Measurements from ENCODE around the gene FAM3C.

The FAM3C gene

DNA sequence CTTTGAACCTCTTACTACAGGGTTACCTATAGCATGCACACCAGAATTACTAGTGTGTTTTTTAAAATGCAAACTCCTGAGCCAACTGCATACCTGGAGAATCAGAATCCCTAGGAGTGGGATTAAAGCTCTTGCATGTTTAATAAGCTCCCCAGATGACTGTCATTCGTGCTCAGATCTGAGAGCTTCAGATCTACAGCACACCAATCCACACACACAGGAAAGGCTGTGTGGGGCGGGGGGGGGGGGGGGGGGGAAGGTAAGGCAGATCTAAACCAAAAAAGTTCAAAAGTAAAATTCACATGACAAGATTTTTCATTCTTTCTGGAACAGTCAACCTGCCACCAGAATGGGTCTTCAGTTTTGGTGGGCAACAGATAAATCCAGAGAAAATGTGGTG lies 5.5 kb downstream of the FAM3C start:
- no peak overlapping the region for H3K4me3 ChIP-seq (replicated peaks; ENCODE audit: low read depth, low read length)
- no peak for DNase-seq (ENCODE audit: extremely low read depth, low read depth)

DNA sequence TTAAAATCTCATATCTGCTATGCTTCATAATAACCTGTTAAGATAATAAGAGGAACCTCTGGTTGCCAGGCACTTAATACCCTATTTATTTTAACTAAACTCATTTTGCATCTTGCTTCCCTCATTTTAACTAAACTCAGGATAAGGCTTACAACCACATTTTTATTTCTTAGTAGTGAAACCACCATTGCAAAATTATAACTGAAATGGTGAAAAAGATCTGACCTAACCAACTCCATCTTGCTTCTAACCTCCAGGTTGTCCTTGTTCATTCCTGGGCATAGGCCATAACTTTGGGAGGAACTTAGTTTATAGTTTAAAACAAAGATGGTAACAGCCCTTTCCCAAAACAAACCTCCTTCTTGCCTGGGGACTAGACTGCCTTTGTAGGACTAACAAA lies 6.0 kb downstream of the FAM3C start:
- TF ChIP-seq, protein P1, sequence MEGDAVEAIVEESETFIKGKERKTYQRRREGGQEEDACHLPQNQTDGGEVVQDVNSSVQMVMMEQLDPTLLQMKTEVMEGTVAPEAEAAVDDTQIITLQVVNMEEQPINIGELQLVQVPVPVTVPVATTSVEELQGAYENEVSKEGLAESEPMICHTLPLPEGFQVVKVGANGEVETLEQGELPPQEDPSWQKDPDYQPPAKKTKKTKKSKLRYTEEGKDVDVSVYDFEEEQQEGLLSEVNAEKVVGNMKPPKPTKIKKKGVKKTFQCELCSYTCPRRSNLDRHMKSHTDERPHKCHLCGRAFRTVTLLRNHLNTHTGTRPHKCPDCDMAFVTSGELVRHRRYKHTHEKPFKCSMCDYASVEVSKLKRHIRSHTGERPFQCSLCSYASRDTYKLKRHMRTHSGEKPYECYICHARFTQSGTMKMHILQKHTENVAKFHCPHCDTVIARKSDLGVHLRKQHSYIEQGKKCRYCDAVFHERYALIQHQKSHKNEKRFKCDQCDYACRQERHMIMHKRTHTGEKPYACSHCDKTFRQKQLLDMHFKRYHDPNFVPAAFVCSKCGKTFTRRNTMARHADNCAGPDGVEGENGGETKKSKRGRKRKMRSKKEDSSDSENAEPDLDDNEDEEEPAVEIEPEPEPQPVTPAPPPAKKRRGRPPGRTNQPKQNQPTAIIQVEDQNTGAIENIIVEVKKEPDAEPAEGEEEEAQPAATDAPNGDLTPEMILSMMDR (IDR thresholded peaks at IDR 0.05; ENCODE audit: low read depth, low read length, missing control alignments): no peak
- DNase-seq (ENCODE audit: extremely low read depth, low read depth): no peak
- H3K4me3 ChIP-seq (replicated peaks; ENCODE audit: low read depth, low read length): no peak overlapping the region

More for the DNA sequence above, 5.5 kb downstream of the FAM3C start:
- TF ChIP-seq, protein P1 (IDR thresholded peaks at IDR 0.05; ENCODE audit: low read depth, low read length, missing control alignments): no peak

DNA sequence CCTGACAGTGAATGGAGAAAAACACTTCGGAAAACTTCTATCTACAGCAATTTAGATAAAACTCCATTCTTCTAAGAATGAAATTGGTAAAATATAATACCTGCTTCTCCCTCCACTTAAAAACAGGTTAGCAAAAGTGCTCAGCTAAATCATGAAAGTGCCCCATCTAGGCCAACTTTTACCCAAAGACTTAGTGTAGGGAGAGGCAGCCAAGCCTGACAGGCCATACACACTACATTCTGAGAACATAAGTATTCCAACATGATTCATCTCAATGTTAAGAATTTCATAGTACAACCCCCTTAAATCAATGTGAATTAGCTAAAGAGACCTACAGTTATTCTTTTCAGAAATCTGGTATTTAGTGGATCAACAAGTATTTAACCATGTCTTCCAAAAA lies 7.2 kb downstream of the FAM3C start:
- DNase-seq (ENCODE audit: extremely low read depth, low read depth): no peak
- TF ChIP-seq, protein P1 (IDR thresholded peaks at IDR 0.05; ENCODE audit: low read depth, low read length, missing control alignments): no peak
- no peak overlapping the region for H3K4me3 ChIP-seq (replicated peaks; ENCODE audit: low read depth, low read length)

DNA sequence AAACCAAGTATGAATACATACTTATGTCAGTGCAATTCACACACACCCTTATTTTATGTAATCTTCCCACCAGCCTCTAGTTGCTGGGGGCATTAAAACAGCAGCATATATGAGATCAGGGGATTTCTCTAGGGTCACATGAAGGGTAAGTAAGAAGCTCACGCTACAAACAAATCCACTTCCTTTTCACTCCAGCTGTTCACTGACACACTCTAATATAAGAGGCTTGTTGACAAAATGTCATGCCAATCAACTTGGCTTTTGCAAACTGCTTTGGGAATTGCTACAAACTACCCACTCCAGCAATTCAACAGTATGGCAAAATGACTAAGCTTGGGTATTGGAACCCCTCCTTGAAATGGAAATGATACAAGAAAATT lies 10.3 kb downstream of the FAM3C start:
- DNase-seq (ENCODE audit: extremely low read depth, low read depth): no peak
- no peak overlapping the region for H3K4me3 ChIP-seq (replicated peaks; ENCODE audit: low read depth, low read length)
- TF ChIP-seq, protein P1 (IDR thresholded peaks at IDR 0.05; ENCODE audit: low read depth, low read length, missing control alignments): no peak

DNA sequence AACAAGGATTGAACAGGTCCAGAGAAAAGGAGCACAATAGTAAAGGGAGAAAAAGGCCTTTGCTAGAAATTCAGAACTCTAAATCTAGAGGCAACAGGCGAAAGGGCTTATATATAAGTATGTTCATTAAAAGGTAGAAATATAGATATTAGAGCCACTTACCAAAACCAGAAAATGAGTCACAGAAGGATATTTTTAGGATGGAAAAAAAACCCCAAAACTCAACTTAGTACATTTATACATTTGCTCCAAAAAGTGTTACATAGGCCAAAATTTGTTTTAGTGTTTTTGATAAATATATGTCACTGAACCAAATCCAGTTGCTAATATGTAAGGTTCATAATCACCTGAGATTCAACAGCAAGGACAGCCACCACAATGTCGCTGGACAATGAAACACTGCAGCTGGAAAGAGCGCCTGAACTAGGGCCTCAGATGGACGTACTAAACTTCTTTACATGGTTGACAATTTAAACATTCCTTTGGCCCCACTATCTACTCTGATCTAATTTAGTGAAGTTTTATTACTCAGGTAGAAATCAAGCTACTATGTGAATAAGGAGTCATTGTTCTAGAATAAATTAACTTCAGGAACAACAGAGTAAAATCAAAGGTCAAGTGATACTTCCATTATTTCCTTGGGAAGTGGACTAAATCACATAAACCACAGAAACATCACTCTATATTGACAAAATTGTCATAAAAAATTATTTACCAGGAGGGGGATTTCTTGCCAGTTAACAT lies 10.9 kb downstream of the FAM3C start:
- no peak for DNase-seq (ENCODE audit: extremely low read depth, low read depth)
- H3K4me3 ChIP-seq (replicated peaks; ENCODE audit: low read depth, low read length): no peak overlapping the region
- TF ChIP-seq, protein P1 (IDR thresholded peaks at IDR 0.05; ENCODE audit: low read depth, low read length, missing control alignments): no peak

DNA sequence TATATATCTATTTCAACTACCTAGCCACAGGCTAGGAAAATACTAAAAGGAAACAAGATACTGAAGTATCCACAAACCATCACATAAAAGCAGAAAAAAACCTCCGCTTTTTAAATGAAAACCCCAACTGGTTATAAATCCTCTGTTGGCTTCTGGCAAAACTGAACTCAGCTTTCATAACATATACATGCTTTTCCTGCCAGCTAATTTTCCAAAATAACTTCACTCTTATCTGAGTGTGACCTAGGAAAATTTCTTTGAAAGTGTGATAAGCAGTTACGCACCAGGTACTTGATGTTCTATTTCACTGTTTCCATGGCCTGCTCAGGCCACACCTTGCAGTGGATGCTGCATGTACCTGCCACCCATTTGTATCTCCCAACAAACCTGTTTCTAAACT lies 11.8 kb downstream of the FAM3C start:
- TF ChIP-seq, protein P1 (IDR thresholded peaks at IDR 0.05; ENCODE audit: low read depth, low read length, missing control alignments): no peak
- DNase-seq (ENCODE audit: extremely low read depth, low read depth): no peak

More for the DNA sequence above, 11.8 kb downstream of the FAM3C start:
- H3K4me3 ChIP-seq (replicated peaks; ENCODE audit: low read depth, low read length): no peak overlapping the region

Measured in HFF-Myc (cell line).